Activated naive CD4-positive, alpha-beta T cell treated with Interleukin-2 at 50 U/mL for 16 hours (primary cell): ENCODE measurements around the gene DHRS9.
"Not testable (repeated sequence)": the region's sequence is repeated elsewhere in the genome, so short reads cannot be mapped to it uniquely, and the experiment has no call there.

Experiments used
- DNase-seq: peaks from one replicate; pipeline ENCODE4 v3.0.0-alpha.2; 2020

The DHRS9 gene

GRCh38 chr2:169104848-169105247, 35.5 kb downstream of the DHRS9 start:
- DNase-seq: no peak

- no peak for DNase-seq
These were observed 36.1 kb downstream of the DHRS9 start for GRCh38 chr2:169105476-169105875.

- DNase-seq: no peak
These were observed 36.8 kb downstream of the DHRS9 start for GRCh38 chr2:169106134-169106533.

- DNase-seq: no peak
These were observed 37.5 kb downstream of the DHRS9 start for GRCh38 chr2:169106563-169107545.

- no peak for DNase-seq
These were observed 38.3 kb downstream of the DHRS9 start for GRCh38 chr2:169107645-169108044.

GRCh38 chr2:169108099-169108884, 38.9 kb downstream of the DHRS9 start:
- DNase-seq: no peak

GRCh38 chr2:169109502-169110409, 40.4 kb downstream of the DHRS9 start:
- peak; percentile 71 for DNase-seq

GRCh38 chr2:169110419-169110818, 41.1 kb downstream of the DHRS9 start:
- no peak for DNase-seq

GRCh38 chr2:169110916-169111315, 41.6 kb downstream of the DHRS9 start:
- DNase-seq: no peak

- no peak for DNase-seq
These were observed 43.5 kb downstream of the DHRS9 start for GRCh38 chr2:169112841-169113240.

- DNase-seq: no peak
These were observed 44.7 kb downstream of the DHRS9 start for GRCh38 chr2:169114056-169114455.

- DNase-seq: no peak
These were observed 47.0 kb downstream of the DHRS9 start for GRCh38 chr2:169116327-169116726.

GRCh38 chr2:169116993-169117392, 47.6 kb downstream of the DHRS9 start:
- no peak for DNase-seq

- no peak for DNase-seq
These were observed 48.7 kb downstream of the DHRS9 start for GRCh38 chr2:169118060-169118459.

GRCh38 chr2:169119123-169119760, 49.9 kb downstream of the DHRS9 start:
- no peak for DNase-seq

GRCh38 chr2:169119851-169120250, 50.5 kb downstream of the DHRS9 start:
- DNase-seq: no peak

GRCh38 chr2:169129703-169130243, 60.4 kb downstream of the DHRS9 start:
- no peak for DNase-seq

GRCh38 chr2:169131587-169132512, 62.5 kb downstream of the DHRS9 start:
- no peak for DNase-seq

GRCh38 chr2:169134272-169134671, 64.9 kb downstream of the DHRS9 start:
- DNase-seq: not testable (repeated sequence)

GRCh38 chr2:169136428-169136827, 67.1 kb downstream of the DHRS9 start:
- not testable (repeated sequence) for DNase-seq
